ENCODE data around the gene PVALEF.
"Not testable (repeated sequence)": the region's sequence is repeated elsewhere in the genome, so short reads cannot be mapped to it uniquely, and the experiment has no call there.

PVALEF gene

DNA sequence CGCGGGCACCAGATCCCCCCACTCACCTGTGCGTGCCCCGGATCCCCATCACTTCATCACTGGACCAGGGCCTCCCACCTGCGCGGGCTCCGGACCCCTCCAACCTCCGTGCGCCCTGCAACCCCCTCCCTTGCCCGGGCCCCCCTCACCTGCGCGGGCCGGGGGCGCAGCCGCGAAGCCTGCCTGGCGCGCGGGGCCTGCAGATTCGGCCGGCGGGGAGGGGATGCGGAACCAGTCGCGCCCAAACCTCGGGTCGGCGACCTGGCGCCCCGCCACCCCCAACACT is 57.3 kb downstream of the PVALEF start:
- no peak for DNase-seq (ENCODE audit: low spot score)
- ChIA-PET CTCF (interaction anchor here (0.5 kb wide), 2 partner anchors 334 to 417 kb away, joined by 3 to 4 read pairs; no protein-coding TSS in a partner anchor), POLR2A (ENCODE audit: low non-redundant PET) (interaction anchor here (0.6 to 1.4 kb wide), 6 partner anchors 16 to 809 kb away, joined by 3 to 8 read pairs (median 3); partner anchors contain the start of genes NDUFAF8 and TEPSIN)
- TF ChIP-seq, protein P1, sequence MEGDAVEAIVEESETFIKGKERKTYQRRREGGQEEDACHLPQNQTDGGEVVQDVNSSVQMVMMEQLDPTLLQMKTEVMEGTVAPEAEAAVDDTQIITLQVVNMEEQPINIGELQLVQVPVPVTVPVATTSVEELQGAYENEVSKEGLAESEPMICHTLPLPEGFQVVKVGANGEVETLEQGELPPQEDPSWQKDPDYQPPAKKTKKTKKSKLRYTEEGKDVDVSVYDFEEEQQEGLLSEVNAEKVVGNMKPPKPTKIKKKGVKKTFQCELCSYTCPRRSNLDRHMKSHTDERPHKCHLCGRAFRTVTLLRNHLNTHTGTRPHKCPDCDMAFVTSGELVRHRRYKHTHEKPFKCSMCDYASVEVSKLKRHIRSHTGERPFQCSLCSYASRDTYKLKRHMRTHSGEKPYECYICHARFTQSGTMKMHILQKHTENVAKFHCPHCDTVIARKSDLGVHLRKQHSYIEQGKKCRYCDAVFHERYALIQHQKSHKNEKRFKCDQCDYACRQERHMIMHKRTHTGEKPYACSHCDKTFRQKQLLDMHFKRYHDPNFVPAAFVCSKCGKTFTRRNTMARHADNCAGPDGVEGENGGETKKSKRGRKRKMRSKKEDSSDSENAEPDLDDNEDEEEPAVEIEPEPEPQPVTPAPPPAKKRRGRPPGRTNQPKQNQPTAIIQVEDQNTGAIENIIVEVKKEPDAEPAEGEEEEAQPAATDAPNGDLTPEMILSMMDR (conservative IDR thresholded peaks at IDR 0.05; ENCODE audit: low read depth): no peak
- peak overlapping the region; percentile 51 for H3K27ac ChIP-seq

DNA sequence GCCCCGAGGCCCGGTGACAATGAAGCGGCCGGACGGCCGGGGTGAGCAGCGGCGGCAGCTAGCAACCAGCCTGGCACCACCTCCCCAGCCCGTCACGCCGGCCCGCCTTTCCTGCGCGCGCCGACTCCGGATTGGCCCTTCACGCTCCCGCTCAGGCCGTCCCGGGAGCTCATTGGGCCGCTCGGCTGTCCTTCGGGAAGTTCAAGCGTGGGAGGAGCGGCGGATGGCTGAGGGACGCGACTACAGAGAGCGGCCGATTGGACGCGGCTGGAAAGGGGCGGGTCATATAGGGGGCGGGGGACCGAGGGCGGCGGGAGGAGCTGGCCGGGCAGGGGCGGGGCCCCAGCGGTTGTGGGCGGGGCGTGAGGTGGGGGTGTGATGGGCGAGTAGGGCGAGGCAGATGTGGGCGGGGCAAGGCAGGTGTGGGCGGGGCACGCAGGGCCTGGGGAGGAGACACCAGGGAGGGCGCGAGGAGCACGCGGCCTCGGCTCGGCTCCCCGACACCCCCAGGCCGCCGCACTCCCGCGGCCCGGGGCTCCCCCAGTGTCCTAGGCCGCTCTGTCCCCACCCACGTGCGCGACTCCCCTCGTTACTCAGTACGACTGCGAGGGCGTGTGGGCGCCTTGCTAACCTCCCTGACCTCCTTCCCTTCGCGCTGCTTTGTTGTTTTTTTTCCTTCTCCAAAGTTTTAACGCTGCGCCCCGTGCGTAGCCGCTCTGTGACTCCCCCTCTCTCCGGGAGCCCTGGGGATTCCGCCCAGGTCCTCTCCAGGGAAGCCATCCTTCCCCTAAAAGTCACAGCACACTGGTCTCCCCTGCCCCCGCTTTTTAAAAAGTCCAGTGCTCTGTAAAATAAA is 57.8 kb downstream of the PVALEF start, which contains the start of gene CEP131:
Gene CEP131, minus strand, starts transcription at position 60 of the 856 bp plus-strand sequence. CDS start 2,909 bp downstream, outside the sequence.
- ChIA-PET CTCF (interaction anchor here (0.5 kb wide), 2 partner anchors 335 to 417 kb away, joined by 3 to 4 read pairs; no protein-coding TSS in a partner anchor), POLR2A (ENCODE audit: low non-redundant PET) (interaction anchor here (0.6 to 1.4 kb wide), 6 partner anchors 16 to 810 kb away, joined by 3 to 8 read pairs (median 3); partner anchors contain the start of genes NDUFAF8 and TEPSIN)
- TF ChIP-seq, protein P1 (conservative IDR thresholded peaks at IDR 0.05; ENCODE audit: low read depth): no peak
- DNase-seq (ENCODE audit: low spot score): peak; percentile 99
- H3K27ac ChIP-seq: peak within 1 kb of the TSS; percentile 67

DNA sequence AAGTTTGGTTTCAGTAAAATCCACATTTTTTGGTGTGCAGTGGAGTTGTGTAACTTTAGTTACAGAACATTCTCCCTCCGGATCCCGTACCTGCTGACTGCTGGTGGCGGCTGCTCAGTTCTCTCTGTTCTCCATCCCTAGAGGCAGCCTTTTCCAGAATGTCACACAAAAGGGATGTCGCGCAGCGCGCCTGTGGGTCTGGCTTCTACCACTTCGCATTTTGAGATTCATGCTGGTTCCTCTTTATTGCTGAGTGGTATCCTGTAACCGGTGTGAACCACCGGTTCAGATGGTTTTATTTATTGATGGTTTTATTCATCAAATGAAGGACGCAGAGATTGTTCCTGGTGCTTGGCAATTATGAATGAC is 58.4 kb downstream of the PVALEF start:
- ChIA-PET CTCF (interaction anchor here (0.7 kb wide), 1 partner anchor 16 kb away, joined by 3 read pairs; no protein-coding TSS in a partner anchor), POLR2A (ENCODE audit: low non-redundant PET) (no interaction called here)
- peak overlapping the region; percentile 67 for H3K27ac ChIP-seq
- no peak for DNase-seq (ENCODE audit: low spot score)
- TF ChIP-seq, protein P1 (conservative IDR thresholded peaks at IDR 0.05; ENCODE audit: low read depth): no peak

DNA sequence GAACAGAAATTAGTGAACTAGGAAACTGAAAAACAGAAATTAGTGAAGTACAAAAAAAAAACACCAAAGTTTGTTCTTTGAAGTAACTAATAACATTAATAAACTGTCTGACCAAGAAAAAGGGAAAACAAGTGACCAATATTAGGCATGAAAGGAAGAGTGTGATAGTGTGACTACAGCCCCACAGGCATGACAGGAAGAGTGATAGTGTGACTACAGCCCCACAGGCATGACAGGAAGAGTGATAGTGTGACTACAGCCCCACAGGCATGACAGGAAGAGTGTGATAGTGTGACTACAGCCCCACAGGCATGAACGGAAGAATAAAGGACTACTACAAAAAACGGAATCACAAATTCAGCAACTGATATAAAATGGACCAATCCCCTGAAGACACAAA is 62.3 kb downstream of the PVALEF start:
- POLR2A ChIA-PET (ENCODE audit: low non-redundant PET); DNase-seq (ENCODE audit: low spot score); H3K27ac ChIP-seq; CTCF ChIA-PET: not testable (repeated sequence)

DNA sequence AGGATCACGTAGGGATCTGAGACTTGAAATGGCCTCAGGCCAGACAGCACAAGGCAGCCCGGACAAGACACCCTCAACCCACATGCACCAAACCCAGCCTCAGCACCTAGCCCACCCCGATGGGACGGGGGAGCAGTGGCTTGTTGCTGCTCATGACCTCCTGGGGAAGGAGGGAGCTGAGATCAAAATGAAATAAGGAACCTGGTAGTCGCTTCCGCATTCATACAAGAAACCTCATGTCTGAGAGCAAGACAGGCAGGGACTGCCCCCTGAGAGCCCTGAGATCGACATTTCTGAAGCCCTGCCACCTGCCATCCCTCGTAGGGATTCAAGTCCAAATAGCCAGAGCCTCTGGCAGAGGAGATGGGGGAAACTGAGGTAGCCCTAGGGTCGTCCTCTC is 63.1 kb downstream of the PVALEF start:
- ChIA-PET CTCF (no interaction called here), POLR2A (ENCODE audit: low non-redundant PET) (no interaction called here)
- peak overlapping the region; percentile 30 for H3K27ac ChIP-seq
- no peak for DNase-seq (ENCODE audit: low spot score)
- TF ChIP-seq, protein P1 (conservative IDR thresholded peaks at IDR 0.05; ENCODE audit: low read depth): no peak

DNA sequence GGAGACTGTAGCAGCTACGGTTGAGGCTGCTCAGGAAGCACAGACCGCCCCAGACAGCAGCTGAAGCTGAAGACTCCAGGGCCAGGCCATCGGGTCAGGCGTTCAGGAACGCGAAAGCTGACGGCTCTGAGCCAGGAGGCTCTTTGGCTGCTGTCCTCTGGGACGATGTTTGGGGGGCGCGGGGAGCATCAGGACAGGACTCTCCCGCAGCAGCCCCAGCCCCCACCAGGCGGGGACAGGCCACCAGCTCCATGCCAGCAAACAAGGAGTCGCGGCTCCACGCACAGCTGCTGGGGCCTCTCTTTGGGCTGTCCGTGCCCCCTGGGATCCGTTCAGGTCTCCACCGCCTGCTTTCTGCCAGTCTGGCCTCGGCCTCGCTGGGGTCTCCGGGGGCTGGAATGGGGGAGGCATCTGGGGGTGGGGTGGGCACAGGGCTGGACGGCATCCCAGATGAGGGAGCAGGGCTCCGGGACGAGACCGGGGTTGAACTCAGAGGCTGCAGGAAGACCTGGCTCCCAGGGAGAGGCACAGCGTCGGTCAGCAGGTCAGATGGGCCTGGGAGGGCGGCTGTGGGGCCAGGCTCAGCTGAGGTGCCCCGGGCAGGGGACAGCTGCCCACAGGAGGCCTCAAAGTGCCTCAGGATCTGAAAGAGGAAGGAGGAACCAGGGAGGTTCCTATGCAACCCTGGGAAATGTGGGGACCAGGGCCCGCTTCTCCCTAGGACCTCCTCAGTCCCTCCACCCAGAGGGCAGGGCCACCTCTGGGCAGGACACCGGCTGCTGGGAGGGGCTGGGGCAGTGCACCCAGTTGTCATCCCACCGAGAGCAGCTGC is 63.7 kb downstream of the PVALEF start:
- DNase-seq (ENCODE audit: low spot score): no peak
- TF ChIP-seq, protein P1 (conservative IDR thresholded peaks at IDR 0.05; ENCODE audit: low read depth): no peak
- POLR2A ChIA-PET (ENCODE audit: low non-redundant PET): no interaction called here
- peak overlapping the region; percentile 30 for H3K27ac ChIP-seq
- CTCF ChIA-PET: interaction anchor here (0.5 to 0.6 kb wide), 3 partner anchors 60 to 1978 kb away, joined by 3 to 6 read pairs (median 5); no protein-coding TSS in a partner anchor
